ENCODE results near the gene LGALS13.

DNA sequence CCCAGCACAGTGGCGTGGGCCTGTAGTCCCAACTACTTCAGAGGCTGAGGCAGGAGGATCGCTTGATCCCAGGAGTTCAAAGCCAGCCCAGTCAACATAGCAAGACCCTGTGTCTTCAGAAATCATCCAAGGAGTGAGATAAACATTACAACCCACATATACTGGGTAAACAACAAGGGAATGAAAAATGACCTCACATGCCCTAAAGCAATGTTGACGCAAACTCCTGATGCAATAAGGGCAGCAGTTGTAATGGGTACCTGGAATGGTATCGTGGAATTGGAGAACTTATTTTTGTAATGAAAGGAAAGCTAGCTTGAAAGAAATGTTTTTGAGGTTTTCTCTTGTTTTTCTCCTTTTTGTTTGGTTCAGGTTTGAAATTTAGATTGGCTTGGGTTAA lies 28.9 kb downstream of the LGALS13 start:
- no peak for TF ChIP-seq POLR2A (IDR thresholded peaks at IDR 0.05; ENCODE audit: low read length)
- TF ChIP-seq GATA1 (IDR thresholded peaks at IDR 0.05; ENCODE audit: low read depth, low read length): no peak
